ENCODE measurements around the gene PAFAH1B1. TPM values are rescaled to one million over a fixed set of nuclear protein-coding genes. Genes with fewer than 3 reads are reported as not detected.

PAFAH1B1 gene
- total and polyA plus RNA-seq, 2 donors (not counting 3 experiments of a cell fraction or from before 2014, with no cell fraction given), result 46.5 to 158 TPM

DNA sequence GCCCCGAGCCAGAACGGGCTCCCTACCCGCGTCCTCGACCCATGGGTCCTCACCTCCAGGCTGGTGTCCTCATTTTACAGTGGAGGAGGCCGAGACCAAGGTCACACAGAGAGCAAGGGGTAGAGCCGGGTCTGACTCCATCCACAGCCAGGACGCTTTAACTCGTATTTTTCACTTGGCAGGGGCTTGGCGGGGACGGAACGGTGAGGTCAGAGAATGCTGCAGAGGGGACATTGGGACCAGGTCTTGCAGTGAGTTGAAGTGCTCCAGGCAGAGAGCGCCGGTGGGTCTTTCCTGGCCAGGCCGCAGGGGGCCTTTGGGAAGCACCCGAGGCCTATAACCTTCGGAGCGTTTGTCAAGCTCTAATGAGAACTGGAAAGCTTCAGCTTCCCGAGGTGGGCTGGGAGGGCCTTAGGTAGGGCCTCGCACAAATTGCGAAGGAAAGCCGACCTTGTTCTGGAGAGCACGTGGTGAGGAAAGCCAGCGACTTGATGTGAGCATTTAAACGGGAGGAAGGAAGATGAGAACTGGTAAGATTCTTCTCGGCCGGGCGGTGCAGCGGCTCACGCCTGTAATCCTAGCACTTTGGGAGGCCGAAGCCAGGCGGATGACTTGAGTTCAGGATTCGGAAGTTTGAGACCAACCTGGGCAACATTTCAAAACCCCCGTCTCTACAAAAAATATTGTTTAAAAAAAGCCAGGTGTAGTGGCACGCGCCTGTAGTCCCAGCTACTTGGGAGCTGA is 119.0 kb downstream of the PAFAH1B1 start:
- intact Hi-C loops (cut with micrococcal nuclease), result no loop called here

More for the DNA sequence above, 119.0 kb downstream of the PAFAH1B1 start:
- peak overlapping the region; percentile 9 to 70 (median 52) for H3K4me3 ChIP-seq (replicated peaks in 1 of 3; ENCODE audit: insufficient read depth in 1 of 3, low read depth in 1 of 3, low read length in 3 of 3)
- TF ChIP-seq, protein P1, sequence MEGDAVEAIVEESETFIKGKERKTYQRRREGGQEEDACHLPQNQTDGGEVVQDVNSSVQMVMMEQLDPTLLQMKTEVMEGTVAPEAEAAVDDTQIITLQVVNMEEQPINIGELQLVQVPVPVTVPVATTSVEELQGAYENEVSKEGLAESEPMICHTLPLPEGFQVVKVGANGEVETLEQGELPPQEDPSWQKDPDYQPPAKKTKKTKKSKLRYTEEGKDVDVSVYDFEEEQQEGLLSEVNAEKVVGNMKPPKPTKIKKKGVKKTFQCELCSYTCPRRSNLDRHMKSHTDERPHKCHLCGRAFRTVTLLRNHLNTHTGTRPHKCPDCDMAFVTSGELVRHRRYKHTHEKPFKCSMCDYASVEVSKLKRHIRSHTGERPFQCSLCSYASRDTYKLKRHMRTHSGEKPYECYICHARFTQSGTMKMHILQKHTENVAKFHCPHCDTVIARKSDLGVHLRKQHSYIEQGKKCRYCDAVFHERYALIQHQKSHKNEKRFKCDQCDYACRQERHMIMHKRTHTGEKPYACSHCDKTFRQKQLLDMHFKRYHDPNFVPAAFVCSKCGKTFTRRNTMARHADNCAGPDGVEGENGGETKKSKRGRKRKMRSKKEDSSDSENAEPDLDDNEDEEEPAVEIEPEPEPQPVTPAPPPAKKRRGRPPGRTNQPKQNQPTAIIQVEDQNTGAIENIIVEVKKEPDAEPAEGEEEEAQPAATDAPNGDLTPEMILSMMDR (IDR thresholded peaks at IDR 0.05; ENCODE audit: extremely low read depth in 1 of 2, insufficient read depth in 1 of 2, low read depth in 1 of 2, low read length in 2 of 2), result no peak
- TF ChIP-seq EZH2 (IDR thresholded peaks at IDR 0.05; ENCODE audit: borderline replicate concordance, low read depth, low read length, severe bottlenecking) (no peak), JUN (IDR thresholded peaks at IDR 0.05; ENCODE audit: borderline replicate concordance, insufficient read depth, insufficient read length, low read depth) (no peak), MYC (IDR thresholded peaks at IDR 0.05; ENCODE audit: low read depth, low read length) (no peak), FOS (IDR thresholded peaks at IDR 0.05; ENCODE audit: borderline replicate concordance, insufficient read depth, low read length) (no peak), POLR2AphosphoS5 (IDR thresholded peaks at IDR 0.05; ENCODE audit: insufficient read depth, low read depth, low read length) (no peak), GATA2 (IDR thresholded peaks at IDR 0.05; ENCODE audit: insufficient read depth, insufficient read length, low read depth, low read length) (no peak), POLR2A (IDR thresholded peaks at IDR 0.05; ENCODE audit: low read depth, low read length) (no peak)
- TF ChIP-seq, protein P2, sequence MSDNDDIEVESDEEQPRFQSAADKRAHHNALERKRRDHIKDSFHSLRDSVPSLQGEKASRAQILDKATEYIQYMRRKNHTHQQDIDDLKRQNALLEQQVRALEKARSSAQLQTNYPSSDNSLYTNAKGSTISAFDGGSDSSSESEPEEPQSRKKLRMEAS (IDR thresholded peaks at IDR 0.05; ENCODE audit: insufficient read depth, insufficient read length), result no peak
- peak overlapping the region; percentile 49 for H3K9ac ChIP-seq (replicated peaks; ENCODE audit: extremely low read depth, insufficient read depth, low read length)
- DNase-seq (ENCODE audit: low read depth, low spot score), result no peak
- POLR2A ChIA-PET, result no interaction called here
- H4K20me1 ChIP-seq (replicated peaks; ENCODE audit: control insufficient read depth, extremely low read depth, insufficient read depth, low read length), result no peaks in the 10 kb centered on the region
- CTCF ChIA-PET, result interaction anchor here (0.7 kb wide), 1 partner anchor 13 kb away, joined by 3 read pairs; no protein-coding TSS in a partner anchor
- H3K9me3 ChIP-seq (replicated peaks; ENCODE audit: control insufficient read depth, insufficient read depth, low read length), result no peaks in the 10 kb centered on the region
- no peak for FAIRE-seq
- no peaks in the 10 kb centered on the region for H3K9me1 ChIP-seq (replicated peaks; ENCODE audit: control insufficient read depth, extremely low read depth, insufficient read depth, low read length)
- peak overlapping the region; percentile 44 for H3K27ac ChIP-seq (ENCODE audit: insufficient read depth, low read depth, low read length)
- no peaks in the 10 kb centered on the region for H3K36me3 ChIP-seq (ENCODE audit: control insufficient read depth in 2 of 2, extremely low read depth in 1 of 2, insufficient read depth in 2 of 2, low read length in 2 of 2)
- dilution Hi-C loops (cut with MboI; ENCODE audit: extremely low pct_ligation_motif_present, low sequenced_read_pairs), result no loop called here
- peak overlapping the region; percentile 92 for H2AFZ ChIP-seq (ENCODE audit: low read depth, low read length)
- H3K27me3 ChIP-seq (ENCODE audit: control insufficient read depth in 2 of 2, insufficient read depth in 2 of 2, low read length in 2 of 2), result no peaks in the 10 kb centered on the region
- H3K79me2 ChIP-seq (ENCODE audit: control insufficient read depth, insufficient read depth, low read length), result peaks cover 38% of the 10 kb centered on the region
- BruUV-seq (replicated peaks), result no TSS peak
- peaks cover 19% of the 10 kb centered on the region for H3K4me1 ChIP-seq (ENCODE audit: control insufficient read depth, extremely low read depth, insufficient read depth, low read length)
- peak overlapping the region; percentile 61 for H3K4me2 ChIP-seq (ENCODE audit: insufficient read depth, low read length)
